H9 (cell line): ENCODE measurements around the gene DSE. TPM values are rescaled to one million over a fixed set of nuclear protein-coding genes. Genes with fewer than 3 reads are reported as not detected.
A peak's percentile ranks its signal among the peaks of the same experiment; 100 is the strongest.

ENCODE experiments used
- DNase-seq: peaks from one replicate; pipeline ENCODE4 v3.0.0-alpha.2; 2017
- H2AFZ ChIP-seq: one replicate; pipeline ENCODE4 v1.6.1; 2013; ENCODE audit warnings: mild to moderate bottlenecking, low read length, control low read depth, moderate library complexity
- H2AK5ac ChIP-seq: 2 replicates; pipeline ENCODE4 v1.6.1; 2013; ENCODE audit warnings: low read length, control low read depth, mixed read lengths; ENCODE audit not compliant: insufficient read length
- H2BK120ac ChIP-seq: one replicate; pipeline ENCODE4 v1.6.1; 2013; ENCODE audit warnings: low read depth, mild to moderate bottlenecking, low read length, control low read depth, inconsistent platforms; ENCODE audit not compliant: poor library complexity, severe bottlenecking
- H2BK12ac ChIP-seq: 2 replicates; pipeline ENCODE4 v1.6.1; 2013; ENCODE audit warnings: low read length, control low read depth, mixed read lengths, low read depth; ENCODE audit not compliant: insufficient read length
- H2BK15ac ChIP-seq: 2 replicates; pipeline ENCODE4 v1.6.1; 2013; ENCODE audit warnings: low read depth, low read length, control low read depth
- H2BK20ac ChIP-seq: one replicate; pipeline ENCODE4 v1.6.1; 2013; ENCODE audit warnings: low read depth, mild to moderate bottlenecking, low read length, control low read depth, inconsistent platforms; ENCODE audit not compliant: poor library complexity, severe bottlenecking
- H2BK5ac ChIP-seq: 2 replicates; pipeline ENCODE4 v1.6.1; 2013; ENCODE audit warnings: low read length, control low read depth, mixed read lengths; ENCODE audit not compliant: insufficient read length
- H3K14ac ChIP-seq: 2 replicates; pipeline ENCODE4 v1.6.1; 2013; ENCODE audit warnings: low read length, control low read depth; ENCODE audit not compliant: insufficient read depth
- H3K18ac ChIP-seq: 2 replicates; pipeline ENCODE4 v1.6.1; 2013; ENCODE audit warnings: low read depth, mild to moderate bottlenecking, mixed read lengths, low read length, control low read depth; ENCODE audit not compliant: insufficient read length
- H3K23ac ChIP-seq: 2 replicates; pipeline ENCODE4 v1.6.1; 2013; ENCODE audit warnings: low read length, control low read depth, mixed read lengths, low read depth; ENCODE audit not compliant: insufficient read length
- H3K23me2 ChIP-seq: 2 replicates; pipeline ENCODE4 v1.6.1; 2013; ENCODE audit warnings: low read depth, mild to moderate bottlenecking, mixed read lengths, low read length, control low read depth; ENCODE audit not compliant: insufficient read length, poor library complexity, severe bottlenecking
- H3K27ac ChIP-seq: 2 replicates; pipeline ENCODE4 v1.5.1; 2013; ENCODE audit warnings: low read length, control low read depth, mixed read lengths, low read depth; ENCODE audit not compliant: insufficient read length
- H3K27me3 ChIP-seq: 2 replicates; pipeline ENCODE4 v1.6.1; 2013; ENCODE audit warnings: low read length, control low read depth, inconsistent platforms; ENCODE audit not compliant: insufficient read depth
- H3K4ac ChIP-seq: 2 replicates; pipeline ENCODE4 v1.6.1; 2013; ENCODE audit warnings: low read depth, mild to moderate bottlenecking, control low read depth, inconsistent platforms, low read length, moderate library complexity
- H3K4me1 ChIP-seq: 2 replicates; pipeline ENCODE4 v1.6.1; 2013; ENCODE audit warnings: low read length, control low read depth, inconsistent platforms; ENCODE audit not compliant: insufficient read depth
- H3K4me2 ChIP-seq: 2 replicates; pipeline ENCODE4 v1.6.1; 2013; ENCODE audit warnings: low read length, control low read depth, mixed read lengths; ENCODE audit not compliant: insufficient read length, insufficient read depth
- H3K56ac ChIP-seq: 2 replicates; pipeline ENCODE4 v1.6.1; 2013; ENCODE audit warnings: low read depth, mild to moderate bottlenecking, mixed read lengths, low read length, control low read depth; ENCODE audit not compliant: insufficient read length
- H3K79me1 ChIP-seq: 2 replicates; pipeline ENCODE4 v1.6.1; 2013; ENCODE audit warnings: low read depth, mild to moderate bottlenecking, moderate library complexity, low read length, control low read depth, inconsistent platforms; ENCODE audit not compliant: insufficient read depth, poor library complexity, severe bottlenecking
- H3K79me2 ChIP-seq: 2 replicates; pipeline ENCODE4 v1.6.1; 2013; ENCODE audit warnings: low read length, control low read depth, inconsistent platforms; ENCODE audit not compliant: insufficient read depth
- H3K9ac ChIP-seq: 2 replicates; pipeline ENCODE4 v1.6.1; 2013; ENCODE audit warnings: low read length, control low read depth, mixed read lengths; ENCODE audit not compliant: insufficient read length; ENCODE audit errors: extremely low read depth
- H3K9me3 ChIP-seq: one replicate; pipeline ENCODE4 v1.6.1; 2013; ENCODE audit warnings: low read depth, low read length, inconsistent platforms; ENCODE audit not compliant: control insufficient read depth
- H3T11ph ChIP-seq: one replicate; pipeline ENCODE4 v1.6.1; 2013; ENCODE audit warnings: mild to moderate bottlenecking, low read length, control low read depth, inconsistent platforms
- H4K20me1 ChIP-seq: one replicate; pipeline ENCODE4 v1.6.1; 2013; ENCODE audit not compliant: control insufficient read depth, insufficient read length, insufficient read depth
- H4K5ac ChIP-seq: 2 replicates; pipeline ENCODE4 v1.6.1; 2013; ENCODE audit warnings: low read depth, mild to moderate bottlenecking, mixed read lengths, low read length, control low read depth; ENCODE audit not compliant: insufficient read length
- H4K8ac ChIP-seq: replicated peaks from 2 replicates; pipeline ENCODE4 v1.6.1; 2013; ENCODE audit warnings: low read length, control low read depth, mixed read lengths, low read depth; ENCODE audit not compliant: insufficient read length
- H4K91ac ChIP-seq: 2 replicates; pipeline ENCODE4 v1.6.1; 2013; ENCODE audit warnings: low read depth, mild to moderate bottlenecking, moderate library complexity, mixed read lengths, low read length, control low read depth; ENCODE audit not compliant: insufficient read length
- H3K27ac Mint-ChIP-seq, 3 experiments: 2 replicates in 2 of 3; 3 replicates in 1 of 3; pipeline ENCODE4 v1.8.0; 2020 to 2021; ENCODE audit warnings: mixed read lengths in 3 of 3, mild to moderate bottlenecking in 1 of 3, moderate library complexity in 1 of 3
- H3K27me3 Mint-ChIP-seq: 2 replicates; pipeline ENCODE4 v1.8.0; 2021; ENCODE audit warnings: low read depth, mild to moderate bottlenecking, moderate library complexity, mixed read lengths
- H3K36me3 Mint-ChIP-seq, 3 experiments: 2 replicates in 2 of 3; 3 replicates in 1 of 3; pipeline ENCODE4 v1.8.0; 2020 to 2021; ENCODE audit warnings: low read depth in 3 of 3, mixed read lengths in 3 of 3; ENCODE audit not compliant: insufficient read depth in 1 of 3
- H3K4me1 Mint-ChIP-seq, 2 experiments: 2 replicates each; pipeline ENCODE4 v1.8.0; 2020; ENCODE audit warnings: mixed read lengths in 2 of 2
- H3K4me3 Mint-ChIP-seq, 2 experiments: 2 replicates in 1 of 2; 3 replicates in 1 of 2; pipeline ENCODE4 v1.8.0; 2020 to 2021; ENCODE audit warnings: mild to moderate bottlenecking in 2 of 2, mixed read lengths in 2 of 2, moderate library complexity in 1 of 2
- H3K9me3 Mint-ChIP-seq, 2 experiments: 2 replicates in 1 of 2; 3 replicates in 1 of 2; pipeline ENCODE4 v1.8.0; 2020; ENCODE audit warnings: mild to moderate bottlenecking in 2 of 2, mixed read lengths in 2 of 2, moderate library complexity in 1 of 2
- CTCF ChIP-seq: fragments of 200-600 bp; sonication (generic); conservative IDR thresholded peaks from 3 replicates; pipeline ENCODE4 v1.8.0; 2021; ENCODE audit warnings: antibody characterized with exemption, mild to moderate bottlenecking
- WGBS: extraction: QIAGEN DNeasy Blood & Tissue Kit; methylation state at CpG from one replicate; pipeline ENCODE4 v1.1.7; 2013; ENCODE audit warnings: missing lambda C conversion rate, low lambda C conversion rate, mixed read lengths; ENCODE audit not compliant: insufficient read length; ENCODE audit errors: extremely low coverage; 5-methylcytosine and 5-hydroxymethylcytosine counted together
- total RNA-seq: library from RNA; stranded (reverse); gene quantifications from 2 replicates; pipeline ENCODE4 v1.2.1, GENCODE V29; 2021

Gene DSE
- total RNA-seq, 1 experiment from 2014 or later = 45.6 TPM

- no peaks in the 10 kb centered on the region; the same call in 1 of the 2 replicates for H3K27me3 Mint-ChIP-seq
- no peak overlapping the region for H2BK12ac ChIP-seq
- TF ChIP-seq CTCF = no peak
- no peaks in the 10 kb centered on the region for H3K27me3 ChIP-seq
- H2BK120ac ChIP-seq = no peak overlapping the region
- no peak overlapping the region for H3K23ac ChIP-seq
- H3K79me1 ChIP-seq = no peaks in the 10 kb centered on the region
- H4K5ac ChIP-seq = no peak overlapping the region
- H4K8ac ChIP-seq = no peak overlapping the region
- H3K4me1 ChIP-seq = no peaks in the 10 kb centered on the region
- no peaks in the 10 kb centered on the region for H3K9me3 ChIP-seq
- no peak overlapping the region for H3K14ac ChIP-seq
- no peak overlapping the region for H2BK5ac ChIP-seq
- no peak overlapping the region for H2BK15ac ChIP-seq
- H3K27ac Mint-ChIP-seq = peak overlapping the region in 1 of 3 experiments; percentile 98; a peak in 1 of 7 replicates
- no peak overlapping the region for H4K91ac ChIP-seq
- no peaks in the 10 kb centered on the region for H4K20me1 ChIP-seq
- no peak overlapping the region for H3K27ac ChIP-seq
- no peak overlapping the region for H3K18ac ChIP-seq
- no peak overlapping the region for H3K56ac ChIP-seq
- H2AFZ ChIP-seq = no peak overlapping the region
- DNase-seq = no peak
- peaks cover 7% of the 10 kb centered on the region; the same call in 1 of the 2 replicates for H3K79me2 ChIP-seq
- peak overlapping the region; percentile 84 to 94 for H3K4me3 Mint-ChIP-seq
- H3K4ac ChIP-seq = no peak overlapping the region
- H2AK5ac ChIP-seq = no peak overlapping the region
- H3K4me1 Mint-ChIP-seq = peaks cover 10 to 15% of the 10 kb centered on the region in 2 experiments
- no peak overlapping the region for H3K9ac ChIP-seq
- no peak overlapping the region for H3T11ph ChIP-seq
- H3K9me3 Mint-ChIP-seq = no peaks in the 10 kb centered on the region
- peak overlapping the region; percentile 69 for H3K4me2 ChIP-seq
- no peak overlapping the region for H2BK20ac ChIP-seq
- H3K36me3 Mint-ChIP-seq = no peaks in the 10 kb centered on the region; a peak in 1 of 7 replicates
- H3K23me2 ChIP-seq = peaks cover 7% of the 10 kb centered on the region
- WGBS = no CpG with 5 or more reads among the region's 1 CpG
Measured at GRCh38 chr6:116369540-116369939, 1.2 kb upstream of the DSE start.
